DMS 273 (cell line): ENCODE data around the gene KISS1R.
"Not testable (repeated sequence)": the region's sequence is repeated elsewhere in the genome, so short reads cannot be mapped to it uniquely, and the experiment has no call there.

ENCODE experiments used
- DNase-seq: peaks from one replicate; lab custom pipeline; 2025; ENCODE audit not compliant: unreplicated experiment; lab: John Stamatoyannopoulos, UW

The KISS1R gene

DNA sequence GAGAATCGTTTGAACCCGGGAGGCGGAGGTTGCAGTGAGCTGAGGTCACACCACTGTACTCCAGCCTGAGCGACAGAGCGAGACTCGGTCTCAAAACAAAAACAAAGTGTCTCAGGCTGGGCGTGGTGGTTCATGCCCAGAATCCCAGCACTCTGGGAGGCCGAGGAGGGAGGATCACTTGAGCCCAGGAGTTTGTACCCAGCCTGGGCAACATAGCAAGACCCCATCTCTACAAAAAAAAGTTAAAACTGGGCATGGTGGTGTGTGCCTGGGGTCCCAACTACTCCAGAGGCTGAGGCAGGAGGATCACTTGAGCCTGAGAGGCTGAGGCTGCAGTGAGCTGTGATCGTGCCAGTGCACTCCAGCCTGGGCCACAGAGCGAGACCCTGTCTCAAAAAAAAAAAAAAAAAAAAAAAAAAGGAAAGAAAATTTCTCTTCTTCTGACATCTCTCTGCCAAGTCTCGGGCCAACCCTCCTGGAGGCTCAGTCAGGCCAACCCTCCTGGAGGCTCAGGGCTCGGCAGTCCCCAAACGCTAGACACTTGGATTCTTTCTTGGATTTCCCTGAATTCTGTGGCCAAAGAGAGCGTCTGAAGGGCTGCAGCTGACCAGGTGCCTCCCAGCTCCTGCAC is 35.0 kb downstream of the KISS1R start:
- DNase-seq, result no peak

DNA sequence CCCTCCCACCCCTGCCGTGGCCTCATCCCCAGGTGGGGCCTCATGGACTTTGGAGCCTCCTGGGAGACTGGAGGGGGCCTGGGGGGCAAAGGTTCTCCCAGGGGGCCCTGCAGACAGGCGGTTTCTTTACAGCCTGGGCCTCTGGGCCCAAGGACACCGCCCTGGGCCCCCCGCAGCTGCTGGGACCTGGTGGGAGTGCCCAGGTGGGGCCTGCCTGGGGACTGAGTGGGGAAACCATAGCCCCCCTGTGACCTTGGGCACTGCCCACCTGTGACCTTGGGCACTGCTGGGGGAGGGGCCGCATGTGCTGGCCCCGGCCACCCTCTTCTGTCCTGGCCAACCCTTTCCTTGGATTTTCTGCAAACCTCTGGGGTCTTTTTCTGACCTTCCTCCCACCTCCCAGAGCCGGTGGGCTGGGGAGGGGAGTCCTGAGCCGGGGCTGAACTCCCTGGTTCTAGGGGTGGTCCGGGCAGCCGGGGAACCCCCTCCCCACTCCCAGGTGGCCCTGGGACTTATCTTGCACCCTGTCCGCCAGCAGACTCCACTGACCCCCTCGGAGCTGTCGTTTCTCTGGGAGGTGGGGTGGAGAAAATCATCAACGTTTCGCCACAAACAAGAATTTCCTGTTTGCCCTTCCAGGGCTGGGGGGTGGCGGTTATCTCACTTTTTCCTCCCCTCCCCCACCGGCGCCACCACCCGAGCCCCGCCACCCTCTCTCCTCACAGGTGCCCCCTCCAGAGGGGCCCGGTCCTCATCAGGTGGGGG is 35.7 kb downstream of the KISS1R start:
- no peak for DNase-seq

DNA sequence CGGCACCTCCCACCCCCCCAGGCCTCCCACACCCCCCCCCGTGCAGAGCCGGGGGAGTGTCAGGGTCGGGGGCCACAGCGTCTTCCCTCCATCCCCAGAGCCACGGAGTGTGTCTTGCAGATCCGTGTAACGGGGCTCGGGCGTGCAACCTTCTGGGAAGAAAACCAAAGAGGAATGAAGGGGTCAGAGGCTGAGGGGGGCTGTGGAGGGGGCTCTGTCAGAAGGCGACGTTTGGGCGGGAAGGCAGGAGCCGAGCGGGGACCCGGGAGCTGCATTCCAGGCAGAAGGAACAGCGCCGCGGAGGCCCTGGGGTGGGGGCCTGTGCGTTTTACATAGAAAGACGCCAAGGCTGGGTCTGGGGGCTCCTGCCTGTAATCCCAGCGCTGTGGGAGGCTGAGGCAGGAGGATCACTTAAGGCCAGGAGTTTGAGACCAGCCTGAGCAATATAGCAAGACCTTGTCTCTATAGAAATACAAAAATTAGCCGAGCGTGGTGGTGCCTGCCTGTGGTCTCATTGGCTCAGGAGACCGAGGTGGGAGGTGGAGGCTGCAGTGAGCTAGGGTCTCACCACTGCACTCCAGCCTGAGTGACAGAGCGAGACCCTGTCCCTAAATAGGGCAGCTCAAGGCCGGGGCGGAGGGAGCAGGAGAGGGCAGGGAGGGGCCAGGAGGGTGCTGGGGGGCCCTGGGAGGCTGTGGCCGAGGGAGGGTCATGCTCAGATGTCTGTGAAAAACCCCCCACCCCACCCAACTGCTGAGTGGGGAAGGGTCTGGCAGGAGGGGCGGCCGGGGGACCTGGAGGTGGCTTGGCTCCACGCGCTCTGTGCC is 36.5 kb downstream of the KISS1R start:
- no peak for DNase-seq

DNA sequence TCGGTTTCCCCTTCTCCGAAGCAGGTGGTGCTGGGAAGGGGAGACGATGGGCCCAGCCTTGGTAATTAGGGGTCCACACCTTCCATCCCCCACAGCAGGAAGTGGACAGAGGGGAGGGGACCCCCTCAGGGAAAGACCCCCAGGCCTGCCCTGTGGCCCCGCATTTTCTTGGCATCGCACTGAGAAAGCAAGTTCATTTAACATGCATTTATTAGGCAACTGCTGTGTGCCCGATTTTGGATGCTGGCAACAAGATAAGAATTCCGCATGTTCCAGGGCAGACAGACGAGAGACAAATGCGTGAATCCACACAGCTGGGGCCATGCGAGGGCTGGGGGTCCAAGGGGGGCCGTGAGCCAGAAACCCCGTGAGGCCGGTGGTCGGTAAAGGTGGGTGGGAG is 37.1 kb downstream of the KISS1R start:
- DNase-seq, result no peak

DNA sequence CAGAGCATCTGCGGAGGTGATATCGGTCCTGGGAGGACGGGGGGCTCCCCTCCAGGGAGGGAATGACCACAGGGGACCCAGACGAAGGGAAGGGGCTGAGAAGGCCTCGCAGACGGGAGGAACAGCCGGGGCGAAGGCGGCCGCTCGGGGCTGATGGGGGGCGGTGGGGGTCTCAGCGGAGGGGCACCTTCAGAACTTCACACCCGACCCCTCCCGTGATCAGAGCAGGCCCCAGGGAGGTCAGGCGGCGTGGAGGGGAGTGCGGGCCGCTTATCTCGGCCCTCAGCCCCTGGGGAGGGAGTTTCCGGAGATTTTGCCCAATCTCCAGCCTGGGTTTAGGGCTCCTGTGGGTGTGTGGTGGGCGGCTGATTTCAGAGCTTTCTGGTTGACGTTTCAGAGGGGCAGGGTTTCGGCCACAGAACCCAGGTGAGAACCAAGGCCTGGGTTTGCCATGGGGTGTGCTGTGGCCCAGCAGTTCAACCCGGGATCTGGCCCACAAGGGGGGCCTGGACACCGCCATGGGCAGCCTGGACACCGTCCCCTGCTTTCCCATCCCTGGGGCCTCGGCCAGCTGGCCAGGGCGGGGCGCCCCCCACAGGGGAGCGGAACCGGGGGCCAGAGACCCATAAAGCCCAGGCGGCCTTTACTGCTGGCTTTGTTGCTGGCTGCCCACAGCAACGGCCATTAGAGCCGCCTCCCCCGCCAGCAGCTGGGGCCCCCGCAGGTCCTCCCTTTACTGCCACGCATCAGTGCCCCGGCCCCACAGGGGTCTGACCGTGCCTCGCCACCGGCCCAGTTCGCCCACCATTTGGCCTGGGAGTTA is 37.8 kb downstream of the KISS1R start:
- no peak for DNase-seq

DNA sequence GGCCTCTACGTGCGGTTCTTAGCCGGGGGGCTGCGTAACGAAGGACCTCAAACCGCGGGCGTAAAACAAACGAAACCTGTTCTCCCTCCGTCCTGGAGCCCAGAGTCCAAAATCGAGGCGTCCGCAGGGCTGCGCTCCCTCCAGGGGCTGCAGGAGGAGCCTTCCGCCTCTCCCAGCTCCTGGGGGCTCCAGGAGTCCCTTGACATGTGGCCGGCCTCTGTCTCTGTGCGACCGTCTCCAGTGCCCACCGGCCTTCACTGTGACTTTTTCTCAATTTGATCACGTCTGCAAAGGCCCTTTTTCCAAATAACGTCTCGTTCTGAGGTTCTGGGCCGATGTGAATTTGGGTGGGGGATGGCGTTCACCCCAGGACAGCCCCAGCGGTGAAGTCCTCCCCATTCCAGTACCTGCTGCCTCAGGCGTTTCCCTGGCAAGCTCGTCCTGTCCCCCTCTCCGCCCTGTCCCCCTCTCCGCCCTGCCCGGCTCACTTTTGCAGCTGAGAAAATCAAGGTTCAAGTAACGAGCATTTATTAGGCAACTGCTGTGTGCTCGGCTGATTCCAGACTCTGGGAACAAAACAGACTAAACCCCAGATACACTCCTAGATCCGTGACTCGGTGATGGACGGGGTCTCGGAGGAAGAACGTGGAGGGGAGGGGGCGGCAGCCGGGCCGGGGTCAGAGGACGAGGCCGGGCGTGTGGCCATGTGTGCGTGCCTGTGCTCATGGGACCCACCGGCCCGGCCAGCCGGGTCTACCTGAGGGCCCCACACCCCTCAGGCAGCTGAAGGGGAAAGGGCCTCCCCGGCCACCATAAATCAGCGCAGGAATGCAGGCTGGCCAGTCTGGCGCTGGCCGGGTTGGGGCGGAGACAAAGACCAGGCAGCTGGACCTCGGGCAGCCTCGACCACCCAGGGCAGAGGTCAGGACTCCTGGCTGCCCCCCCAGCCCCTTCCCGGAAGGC is 39.0 kb downstream of the KISS1R start:
- DNase-seq, result no peak

DNA sequence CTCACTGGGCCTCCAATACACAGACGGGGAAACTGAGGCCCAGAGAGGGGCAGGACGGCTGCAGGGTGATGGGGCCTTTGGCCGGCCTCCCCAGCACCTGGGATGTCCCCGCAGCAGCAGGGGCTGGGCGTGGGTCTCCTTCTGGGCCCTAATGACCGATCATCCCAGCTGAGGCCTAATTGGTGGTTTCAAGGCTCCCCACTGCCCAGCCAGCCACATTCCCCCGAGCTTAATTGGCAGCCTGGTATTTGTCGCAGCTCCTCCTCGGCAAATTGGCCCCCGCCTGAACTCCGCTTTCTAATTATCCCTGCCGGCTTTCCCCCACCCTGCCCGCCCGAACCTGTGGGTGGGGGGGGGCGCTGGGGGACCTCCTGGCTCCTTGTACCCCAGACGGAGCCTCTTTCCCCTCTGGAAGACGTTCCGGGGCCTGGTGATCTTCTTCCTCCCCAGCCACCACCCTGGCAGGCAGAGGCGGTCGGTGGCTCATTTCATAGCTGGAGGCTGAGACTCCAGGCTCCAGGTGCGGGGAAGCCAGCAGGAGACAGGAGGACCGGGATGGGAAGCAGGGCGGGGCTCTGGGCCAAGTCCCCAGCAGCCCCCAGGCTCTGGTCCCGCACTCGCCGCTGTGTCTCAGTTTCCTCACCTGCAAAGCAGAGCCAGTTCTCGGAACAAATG is 39.8 kb downstream of the KISS1R start:
- DNase-seq, result peak; percentile 48

DNA sequence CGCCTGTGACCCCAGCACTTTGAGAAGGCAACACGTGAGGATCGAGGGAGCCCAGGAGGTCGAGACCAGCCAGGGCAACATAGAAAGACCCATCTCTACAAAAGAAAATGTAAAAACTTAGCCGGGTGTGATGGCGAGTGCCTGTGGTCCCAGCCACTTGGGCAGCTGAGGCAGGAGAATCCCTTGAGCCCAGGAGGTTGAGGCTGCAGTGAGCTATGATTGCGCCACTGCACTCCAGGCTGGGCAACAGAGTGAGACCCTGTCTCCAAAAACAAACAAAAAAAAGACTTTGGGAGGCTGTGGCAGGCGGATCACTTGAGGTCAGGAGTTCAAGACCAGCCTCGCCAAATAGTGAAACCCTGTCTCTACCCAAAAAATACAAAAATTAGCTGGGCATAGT is 40.4 kb downstream of the KISS1R start:
- not testable (repeated sequence) for DNase-seq

DNA sequence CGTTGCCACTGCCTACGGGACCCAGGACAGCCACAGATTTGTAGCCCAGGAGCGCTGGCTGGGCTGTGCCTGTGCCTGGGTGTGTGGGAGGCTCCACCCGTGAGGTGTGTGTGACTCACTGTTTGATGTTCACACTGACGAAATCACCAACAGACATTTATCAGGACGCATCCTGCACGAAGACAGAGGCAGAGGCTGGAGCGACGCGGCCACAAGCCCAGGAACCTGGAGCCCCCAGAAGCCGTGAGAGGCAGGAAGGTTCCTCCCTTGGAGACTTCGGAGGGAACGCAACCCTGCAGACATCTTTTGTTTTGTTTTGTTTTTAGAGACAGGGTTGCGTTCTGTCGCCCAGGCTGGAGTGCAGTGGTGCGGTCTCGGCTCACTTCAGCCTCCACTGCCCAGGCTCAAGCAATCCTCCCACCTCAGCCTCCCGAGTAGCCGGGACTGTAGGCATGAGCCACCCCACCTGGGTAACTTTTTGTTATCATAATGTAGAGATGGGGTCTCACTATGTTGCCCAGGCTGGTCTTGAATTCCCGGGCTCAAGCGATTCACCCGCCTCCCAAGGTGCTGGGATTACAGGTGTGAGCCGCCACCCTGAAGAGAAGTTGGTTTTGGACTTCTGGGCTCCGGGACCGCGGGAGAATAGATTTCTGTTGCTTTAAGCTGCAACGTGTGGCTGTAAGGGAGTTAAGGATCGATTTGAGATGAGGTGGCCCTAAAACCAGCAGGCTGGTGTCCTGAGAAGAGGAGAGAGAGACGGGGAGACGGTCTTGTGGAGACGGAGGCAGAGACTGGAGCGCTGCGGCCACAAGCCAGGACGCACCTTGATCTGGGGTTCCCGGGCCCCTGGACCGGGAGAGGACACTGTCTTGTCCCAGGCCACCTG is 42.1 kb downstream of the KISS1R start:
- DNase-seq, result no peak

DNA sequence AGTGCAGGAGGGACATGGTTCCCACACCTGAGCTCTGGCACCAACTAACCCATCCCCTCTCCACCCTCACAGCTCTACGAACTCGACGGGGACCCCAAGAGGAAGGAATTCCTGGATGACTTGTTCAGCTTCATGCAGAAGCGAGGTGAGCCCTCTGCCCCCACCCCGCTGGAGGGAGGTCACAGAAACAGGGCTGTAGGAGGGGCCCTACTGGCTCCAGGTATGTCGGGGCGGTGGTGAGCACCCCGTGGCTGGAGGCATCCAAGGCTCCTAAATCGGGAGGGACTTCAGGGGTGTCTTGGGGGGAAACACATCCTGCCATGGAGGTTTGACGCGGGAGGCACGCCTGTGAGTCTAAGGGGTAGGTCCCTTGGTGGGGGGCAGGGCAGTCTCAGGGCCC is 42.9 kb downstream of the KISS1R start:
- peak; percentile 38 for DNase-seq

DNA sequence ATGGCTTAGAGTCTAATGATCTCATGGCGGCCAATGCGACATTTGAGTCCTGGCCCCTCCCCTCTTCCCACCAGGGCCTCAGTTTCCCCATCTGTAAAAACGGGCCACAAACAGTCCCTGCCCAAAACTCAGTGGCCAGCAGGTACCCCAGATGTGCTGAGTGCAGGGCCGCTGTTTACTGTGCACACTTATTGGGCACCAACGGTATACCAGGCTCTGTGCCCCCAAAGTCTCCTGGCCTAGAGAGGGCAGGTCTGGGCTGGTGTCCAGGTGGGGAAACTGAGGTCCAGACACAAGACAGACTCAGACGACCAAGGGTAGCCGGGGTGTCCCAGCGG is 43.4 kb downstream of the KISS1R start:
- no peak for DNase-seq

DNA sequence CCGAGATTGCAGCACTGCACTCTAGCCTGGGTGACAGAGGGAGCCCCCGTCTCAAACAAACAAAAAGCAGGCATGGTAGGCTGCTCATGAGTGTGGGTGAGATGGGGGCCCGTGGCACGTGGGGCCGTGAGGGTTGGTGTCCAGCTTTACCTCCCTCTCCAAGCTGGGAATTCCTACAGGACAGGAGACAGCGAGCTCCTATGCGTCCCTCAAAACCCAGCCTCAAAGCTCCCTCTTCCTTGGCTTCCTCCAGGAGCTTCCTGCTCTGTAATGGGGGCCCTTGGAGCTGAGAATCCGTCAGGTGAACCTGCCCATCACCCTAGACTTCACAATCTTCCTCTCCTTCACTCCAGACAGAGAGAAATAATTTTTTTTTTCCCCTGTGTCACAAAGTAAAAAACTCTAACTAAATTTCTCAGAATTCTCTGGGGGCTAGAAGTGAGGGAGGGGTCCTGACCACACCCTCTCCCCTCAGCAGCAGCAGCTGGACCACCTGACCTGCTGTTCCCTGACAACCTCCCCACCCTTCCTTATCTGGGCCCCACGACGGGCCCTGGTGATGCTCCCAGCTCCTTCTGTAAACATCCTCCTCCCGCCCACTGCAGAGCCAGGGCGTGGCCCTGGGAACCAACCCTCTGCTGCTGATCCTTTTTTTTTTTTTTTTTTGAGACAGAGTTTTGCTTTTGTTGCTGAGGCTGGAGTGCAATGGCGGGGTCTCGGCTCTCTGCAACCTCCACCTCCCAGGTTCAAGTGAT is 44.9 kb downstream of the KISS1R start:
- DNase-seq, result no peak

DNA sequence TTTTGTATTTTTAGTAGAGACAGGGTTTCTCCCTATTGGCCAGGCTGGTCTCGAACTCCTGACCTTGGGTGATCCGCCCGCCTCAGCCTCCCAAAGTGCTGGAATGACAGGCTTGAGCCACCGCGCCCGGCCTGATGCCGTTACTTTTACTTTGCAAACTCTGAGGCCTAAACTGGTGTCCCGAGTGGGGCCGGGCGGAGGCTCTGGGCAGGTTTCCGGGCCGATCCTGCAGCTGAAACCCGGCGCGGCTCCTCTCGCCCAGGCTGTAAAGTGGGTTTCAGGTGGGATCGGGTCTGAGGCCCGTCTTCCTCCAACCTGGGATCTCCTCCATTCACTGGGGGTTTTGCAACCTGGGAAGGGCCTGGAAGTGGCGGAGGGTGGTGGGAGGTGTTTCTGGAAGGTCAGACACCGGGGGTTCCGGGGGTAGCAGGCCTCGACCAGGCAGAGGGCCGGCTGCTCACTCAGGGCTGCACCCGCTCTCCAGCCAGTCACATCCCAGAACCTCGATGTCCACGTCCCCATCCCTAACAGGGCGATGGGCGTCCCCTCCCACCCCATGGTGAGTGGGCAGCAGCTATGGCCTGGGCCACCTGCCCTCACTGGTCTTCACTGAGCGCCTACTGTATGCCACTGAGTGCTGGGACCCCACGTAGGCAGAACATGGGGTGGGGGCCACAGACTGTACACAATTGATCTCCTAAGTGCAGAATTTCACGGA is 45.7 kb downstream of the KISS1R start:
- DNase-seq, result no peak

DNA sequence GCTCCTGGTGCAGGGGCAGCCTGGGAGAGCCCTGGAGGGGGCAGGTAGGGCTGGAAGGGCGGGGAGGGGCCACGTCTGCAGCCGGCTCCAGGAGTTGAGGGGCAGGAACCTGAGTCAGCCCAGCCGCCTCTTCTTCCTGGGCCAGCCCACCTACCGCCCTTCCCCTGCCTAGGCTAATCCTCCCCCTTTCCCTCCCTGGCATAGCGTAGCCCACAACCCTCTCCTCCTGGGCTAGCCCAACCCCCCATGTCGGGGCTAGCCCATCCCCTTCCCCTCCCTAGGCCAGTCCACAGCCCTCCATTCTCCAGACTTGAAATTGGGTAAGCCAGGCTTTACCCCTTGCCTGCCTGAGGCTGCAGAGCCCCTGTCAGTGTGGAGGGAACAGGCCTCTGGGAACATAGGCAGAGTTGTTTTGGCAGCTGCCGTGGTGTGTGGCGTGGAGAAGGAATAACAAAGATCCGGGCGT is 46.4 kb downstream of the KISS1R start:
- DNase-seq, result no peak

DNA sequence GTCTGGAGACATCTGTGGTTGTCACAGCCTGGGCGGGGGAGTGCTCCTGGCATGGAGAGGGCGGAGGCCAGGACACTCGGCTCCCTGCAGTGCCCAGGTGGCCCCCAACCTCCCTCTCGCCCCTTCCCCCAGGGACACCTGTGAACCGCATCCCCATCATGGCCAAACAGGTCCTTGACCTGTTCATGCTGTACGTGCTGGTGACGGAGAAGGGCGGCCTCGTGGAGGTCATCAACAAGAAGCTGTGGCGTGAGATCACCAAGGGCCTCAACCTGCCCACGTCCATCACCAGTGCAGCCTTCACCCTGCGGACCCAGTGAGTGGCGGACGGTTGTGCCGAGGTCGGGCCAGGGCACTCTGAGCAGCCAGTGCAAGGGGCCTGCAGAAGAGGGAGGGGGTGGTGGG is 47.0 kb downstream of the KISS1R start:
- DNase-seq, result no peak

DNA sequence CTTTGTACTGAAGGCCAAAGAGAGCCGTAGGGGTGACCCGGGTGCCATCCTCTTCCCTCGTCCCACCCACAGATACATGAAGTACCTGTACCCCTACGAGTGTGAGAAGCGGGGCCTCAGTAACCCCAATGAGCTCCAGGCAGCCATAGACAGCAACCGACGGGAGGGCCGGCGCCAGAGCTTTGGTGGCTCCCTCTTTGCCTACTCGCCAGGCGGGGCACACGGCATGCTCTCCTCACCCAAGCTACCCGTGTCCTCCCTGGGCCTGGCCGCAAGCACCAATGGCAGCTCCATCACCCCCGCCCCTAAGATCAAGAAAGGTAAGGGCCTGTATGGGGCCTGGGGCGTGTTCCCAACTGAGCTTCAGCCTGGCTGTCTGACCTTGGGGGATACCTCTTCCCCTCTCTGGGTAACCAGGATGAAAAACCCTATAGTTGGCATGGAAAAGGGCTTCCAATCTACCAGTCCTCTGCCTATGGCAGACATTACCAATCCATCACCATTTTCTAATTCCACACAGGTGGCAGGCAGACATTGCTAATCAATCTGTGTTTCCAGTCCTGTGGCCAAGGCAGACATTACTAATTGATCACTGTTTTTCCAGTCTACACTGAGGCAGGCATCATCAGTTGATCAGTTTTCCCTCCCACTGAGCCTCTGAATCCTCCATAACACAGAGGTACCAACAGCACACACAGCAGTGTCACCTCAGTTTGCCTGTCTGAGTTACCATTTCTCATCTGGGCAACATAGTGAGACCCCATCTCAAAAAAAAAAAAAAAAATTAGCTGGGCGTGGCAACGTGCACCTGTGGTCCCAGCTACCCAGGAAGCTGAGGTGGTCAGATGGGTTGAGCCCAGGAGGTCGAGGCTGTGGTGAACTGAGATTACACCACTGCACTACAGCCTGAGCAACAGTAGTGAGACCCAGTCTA is 47.9 kb downstream of the KISS1R start:
- peak; percentile 65 for DNase-seq
